GM18505 (cell line): ENCODE results near the gene INS.

Experiments used
- ATAC-seq: cut with Tn5 transposase; IDR thresholded peaks from one replicate; pipeline ENCODE4 v1.9.1; 2021; ENCODE audit not compliant: unreplicated experiment
- POLR2A ChIP-seq: IDR thresholded peaks from 4 replicates; pipeline ENCODE4 v1.6.1; 2011; ENCODE audit warnings: borderline replicate concordance; ENCODE audit not compliant: insufficient read depth, insufficient read length; ENCODE audit errors: extremely low read depth

The INS gene

GRCh38 chr11:2160736-2161259 is at the start of gene INS:
TSS of gene INS (minus strand) at chr11:2161209. CDS start at chr11:2160971, 238 bp downstream.
- TF ChIP-seq POLR2A, result no peak
- ATAC-seq, result no peak

- no peak for TF ChIP-seq POLR2A
- ATAC-seq, result no peak
Observed at GRCh38 chr11:2210366-2211112, 49.5 kb upstream of the INS start.

GRCh38 chr11:2209900-2210321 is 48.9 kb upstream of the INS start:
- no peak for TF ChIP-seq POLR2A
- ATAC-seq, result no peak

GRCh38 chr11:2209370-2209801 is 48.4 kb upstream of the INS start:
- TF ChIP-seq POLR2A, result no peak
- ATAC-seq, result no peak

- ATAC-seq, result no peak
- no peak for TF ChIP-seq POLR2A
Observed at GRCh38 chr11:2208691-2209369, 47.8 kb upstream of the INS start.

- no peak for TF ChIP-seq POLR2A
- no peak for ATAC-seq
Observed at GRCh38 chr11:2207773-2208621, 47.0 kb upstream of the INS start.

- TF ChIP-seq POLR2A, result no peak
- ATAC-seq, result no peak
Observed at GRCh38 chr11:2207212-2207611, 46.2 kb upstream of the INS start.

- no peak for TF ChIP-seq POLR2A
- no peak for ATAC-seq
Observed at GRCh38 chr11:2205981-2206690, 45.1 kb upstream of the INS start.

GRCh38 chr11:2205214-2205720 is 44.3 kb upstream of the INS start:
- TF ChIP-seq POLR2A, result no peak
- no peak for ATAC-seq

- no peak for ATAC-seq
- no peak for TF ChIP-seq POLR2A
Observed at GRCh38 chr11:2204361-2205213, 43.6 kb upstream of the INS start.

- no peak for ATAC-seq
- TF ChIP-seq POLR2A, result no peak
Observed at GRCh38 chr11:2203440-2204259, 42.6 kb upstream of the INS start.
